H1 (cell line): Measurements from ENCODE around the gene LTBR. TPM values are rescaled to one million over a fixed set of nuclear protein-coding genes. Genes with fewer than 3 reads are reported as not detected.

Experiments used
- CTCF ChIA-PET: fragments of 300-600 bp; sonication (Branson Sonifier 250); formaldehyde crosslinking; loops from one replicate; lab custom pipeline; 2021; ENCODE audit not compliant: partially characterized antibody; lab: Charles Lee
- POLR2A ChIA-PET: fragments of 300-600 bp; sonication (Branson Sonifier 250); formaldehyde crosslinking; loops from one replicate; lab custom pipeline; 2021; ENCODE audit warnings: inconsistent platforms; ENCODE audit not compliant: partially characterized antibody; lab: Charles Lee
- DNase-seq, 2 experiments: peaks; one replicate each; pipeline versions ENCODE4 v3.0.0 to v3.0.0-alpha.2; 2010 to 2022; ENCODE audit warnings: low spot score in 2 of 2, low read depth in 1 of 2, mixed read lengths in 1 of 2
- FAIRE-seq: peaks from 2 replicates; lab custom pipeline; 2011; peaks lifted over from hg19 to GRCh38; lab: Jason Lieb, UNC
- H2AFZ ChIP-seq: 2 replicates; pipeline ENCODE4 v1.8.1; 2012; ENCODE audit warnings: low read length, inconsistent platforms
- H2AK5ac ChIP-seq: 2 replicates; pipeline ENCODE4 v1.6.1; 2013; ENCODE audit warnings: low read depth, low read length
- H2BK120ac ChIP-seq: replicated peaks from 2 replicates; pipeline ENCODE3; 2013; ENCODE audit warnings: low read depth, low read length, inconsistent platforms
- H2BK12ac ChIP-seq: 2 replicates; pipeline ENCODE4 v1.6.1; 2013; ENCODE audit warnings: low read depth, low read length
- H2BK15ac ChIP-seq: 2 replicates; pipeline ENCODE4 v1.6.1; 2013; ENCODE audit warnings: low read length
- H2BK20ac ChIP-seq: 2 replicates; pipeline ENCODE4 v1.6.1; 2013; ENCODE audit warnings: low read length
- H2BK5ac ChIP-seq: 2 replicates; pipeline ENCODE4 v1.6.1; 2013; ENCODE audit warnings: low read depth, low read length
- H3K14ac ChIP-seq: 2 replicates; pipeline ENCODE4 v1.6.1; 2013; ENCODE audit warnings: inconsistent platforms; ENCODE audit not compliant: insufficient read length
- H3K18ac ChIP-seq: 2 replicates; pipeline ENCODE4 v1.6.1; 2013; ENCODE audit warnings: low read length; ENCODE audit errors: extremely low read depth
- H3K23ac ChIP-seq: 2 replicates; pipeline ENCODE4 v1.6.1; 2013; ENCODE audit warnings: inconsistent platforms; ENCODE audit not compliant: insufficient read length
- H3K23me2 ChIP-seq: 2 replicates; pipeline ENCODE4 v1.6.1; 2013; ENCODE audit warnings: low read depth, low read length
- H3K27ac ChIP-seq: 2 replicates; pipeline ENCODE4 v1.6.1; 2011; ENCODE audit warnings: low read depth, low read length, inconsistent platforms
- H3K27me3 ChIP-seq, 4 experiments: replicated peaks in 1 of 4; 1 replicate in 1 of 4; 2 replicates in 3 of 4; pipeline versions ENCODE4 v1.6.1 to v1.8.1; 2011 to 2013; ENCODE audit warnings: low read length in 3 of 4, mild to moderate bottlenecking in 3 of 4, inconsistent platforms in 2 of 4, mixed read lengths in 2 of 4, moderate library complexity in 1 of 4; ENCODE audit not compliant: control insufficient read depth in 3 of 4, insufficient read depth in 3 of 4; ENCODE audit errors: extremely low read depth in 1 of 4
- H3K36me3 ChIP-seq, 4 experiments: 2 replicates each; pipeline versions ENCODE4 v1.6.1 to v1.8.1; 2011 to 2013; ENCODE audit warnings: mild to moderate bottlenecking in 4 of 4, low read length in 3 of 4, moderate library complexity in 2 of 4, control low read depth in 1 of 4, inconsistent platforms in 1 of 4; ENCODE audit not compliant: insufficient read depth in 4 of 4, control insufficient read depth in 2 of 4
- H3K4ac ChIP-seq: replicated peaks from 2 replicates; pipeline ENCODE3; 2013; ENCODE audit warnings: low read length, low read depth, mixed read lengths, inconsistent platforms; ENCODE audit not compliant: insufficient read length
- H3K4me1 ChIP-seq, 4 experiments: replicated peaks in 1 of 4; 1 replicate in 1 of 4; 2 replicates in 3 of 4; pipeline versions ENCODE4 v1.6.1 to v1.8.1; 2011 to 2013; ENCODE audit warnings: low read length in 3 of 4, inconsistent platforms in 2 of 4, mixed read lengths in 1 of 4; ENCODE audit not compliant: insufficient read depth in 4 of 4, control insufficient read depth in 3 of 4
- H3K4me2 ChIP-seq, 2 experiments: 2 replicates each; pipeline versions ENCODE4 v1.6.1 to v1.8.1; 2011 to 2013; ENCODE audit warnings: low read depth in 2 of 2, low read length in 2 of 2, control low read depth in 1 of 2, inconsistent platforms in 1 of 2, mild to moderate bottlenecking in 1 of 2; ENCODE audit not compliant: insufficient read depth in 1 of 2
- H3K4me3 ChIP-seq, 4 experiments: fragments of 200-600, 300-600 bp in 1 of 4; sonication (generic), shearing (Covaris generic), sonication (Bioruptor Twin) in 1 of 4; 2 replicates each; pipeline versions ENCODE4 v1.5.1 to v1.8.1; 2011 to 2016; ENCODE audit warnings: low read length in 4 of 4, low read depth in 3 of 4, control low read depth in 2 of 4, inconsistent platforms in 2 of 4, mild to moderate bottlenecking in 2 of 4, mixed read lengths in 1 of 4, moderate library complexity in 1 of 4; ENCODE audit not compliant: insufficient read depth in 2 of 4; ENCODE audit errors: extremely low read depth in 1 of 4
- H3K56ac ChIP-seq: replicated peaks from 2 replicates; pipeline ENCODE3; 2013; ENCODE audit warnings: low read depth, mild to moderate bottlenecking, mixed read lengths, low read length, inconsistent platforms; ENCODE audit not compliant: insufficient read length
- H3K79me1 ChIP-seq: 2 replicates; pipeline ENCODE4 v1.6.1; 2013; ENCODE audit warnings: low read depth, low read length, control low read depth
- H3K79me2 ChIP-seq, 2 experiments: 2 replicates each; pipeline versions ENCODE4 v1.6.1 to v1.8.1; 2012 to 2013; ENCODE audit warnings: low read length in 2 of 2, mild to moderate bottlenecking in 2 of 2, inconsistent platforms in 1 of 2; ENCODE audit not compliant: insufficient read depth in 2 of 2, control insufficient read depth in 1 of 2
- H3K9ac ChIP-seq, 4 experiments: replicated peaks in 1 of 4; 1 replicate in 1 of 4; 2 replicates in 3 of 4; pipeline versions ENCODE4 v1.6.1 to v1.8.1; 2011 to 2013; ENCODE audit warnings: low read depth in 3 of 4, low read length in 3 of 4, control low read depth in 2 of 4, mild to moderate bottlenecking in 2 of 4, moderate library complexity in 2 of 4, inconsistent platforms in 1 of 4; ENCODE audit errors: extremely low read depth in 1 of 4
- H3K9me3 ChIP-seq, 2 experiments: 2 replicates each; pipeline versions ENCODE4 v1.6.1 to v1.8.1; 2012 to 2013; ENCODE audit warnings: mild to moderate bottlenecking in 2 of 2, moderate library complexity in 2 of 2, control low read depth in 1 of 2, inconsistent platforms in 1 of 2, low read depth in 1 of 2, low read length in 1 of 2, mixed read lengths in 1 of 2; ENCODE audit not compliant: insufficient read depth in 2 of 2
- H4K20me1 ChIP-seq, 2 experiments: replicated peaks in 1 of 2; 2 replicates each; pipeline versions ENCODE3 to v1.8.1; 2011 to 2013; ENCODE audit warnings: inconsistent platforms in 2 of 2, low read length in 2 of 2, mild to moderate bottlenecking in 1 of 2; ENCODE audit not compliant: insufficient read depth in 2 of 2, control insufficient read depth in 1 of 2
- H4K5ac ChIP-seq: 2 replicates; pipeline ENCODE4 v1.6.1; 2013; ENCODE audit warnings: low read length, low read depth, mixed read lengths, inconsistent platforms; ENCODE audit not compliant: insufficient read length
- H4K8ac ChIP-seq: 2 replicates; pipeline ENCODE4 v1.8.0; 2013; ENCODE audit warnings: mild to moderate bottlenecking, moderate library complexity, low read length, inconsistent platforms; ENCODE audit not compliant: insufficient read depth; ENCODE audit errors: extremely low read depth
- H4K91ac ChIP-seq: replicated peaks from 2 replicates; pipeline ENCODE3; 2013; ENCODE audit warnings: low read length, mixed read lengths, inconsistent platforms; ENCODE audit not compliant: insufficient read length
- BACH1 ChIP-seq: IDR thresholded peaks from 2 replicates; pipeline ENCODE4 v1.6.1; 2012; ENCODE audit warnings: low read length, improper control_type of control experiment
- CBX5 ChIP-seq: fragments of 300-800, 300-1000 bp; sonication (generic); IDR thresholded peaks from 2 replicates; pipeline ENCODE4 v1.7.1; 2016; ENCODE audit warnings: antibody characterized with exemption, low read length, low read depth
- CBX8 ChIP-seq: fragments of 300-800, 300-1000 bp; sonication (generic); IDR thresholded peaks from 2 replicates; pipeline ENCODE4 v1.7.1; 2016; ENCODE audit warnings: low read depth, low read length, borderline replicate concordance
- CHD1 ChIP-seq: IDR thresholded peaks from 2 replicates; pipeline ENCODE4 v1.6.1; 2012; ENCODE audit warnings: low read depth, low read length, improper control_type of control experiment
- CHD2 ChIP-seq: IDR thresholded peaks from 2 replicates; pipeline ENCODE4 v1.6.1; 2012; ENCODE audit warnings: low read length, improper control_type of control experiment
- JUND ChIP-seq: IDR thresholded peaks from 2 replicates; pipeline ENCODE4 v1.6.1; 2011; ENCODE audit warnings: mild to moderate bottlenecking, improper control_type of control experiment, low read length
- KDM4A ChIP-seq: IDR thresholded peaks from one replicate; pipeline ENCODE4 v1.7.1; 2012; ENCODE audit warnings: low read depth, mild to moderate bottlenecking, moderate library complexity, low read length, inconsistent platforms; ENCODE audit not compliant: severe bottlenecking
- NRF1 ChIP-seq: IDR thresholded peaks from 2 replicates; pipeline ENCODE4 v1.6.1; 2011; ENCODE audit warnings: mild to moderate bottlenecking, low read depth, low read length, improper control_type of control experiment
- PHF8 ChIP-seq: fragments of 200-600 bp; sonication (generic); conservative IDR thresholded peaks from 2 replicates; pipeline ENCODE4 v1.7.1; 2012; ENCODE audit warnings: low read depth, mild to moderate bottlenecking, inconsistent platforms, low read length, moderate library complexity
- RBBP5 ChIP-seq: IDR thresholded peaks from 2 replicates; pipeline ENCODE4 v1.7.1; 2012; ENCODE audit warnings: low read depth, mild to moderate bottlenecking, inconsistent platforms, low read length, moderate library complexity, borderline replicate concordance
- RNF2 ChIP-seq: fragments of 200-900, 300-1000 bp; sonication (generic); IDR thresholded peaks from 2 replicates; pipeline ENCODE4 v1.7.1; 2016; ENCODE audit warnings: borderline replicate concordance, low read depth, mild to moderate bottlenecking, antibody characterized with exemption, low read length; ENCODE audit not compliant: poor library complexity, severe bottlenecking; ENCODE audit errors: missing control alignments
- WGBS, 2 experiments: shearing (Covaris generic) in 1 of 2; methylation state at CpG; one replicate each; pipeline versions ENCODE4 v1.1.6 to v1.1.7; 2013 to 2015; ENCODE audit warnings: low lambda C conversion rate in 2 of 2, mixed read lengths in 2 of 2, inconsistent platforms in 1 of 2, low coverage in 1 of 2, missing lambda C conversion rate in 1 of 2; ENCODE audit not compliant: insufficient replicate concordance in 2 of 2, insufficient coverage in 1 of 2, insufficient read length in 1 of 2; ENCODE audit errors: extremely low coverage in 1 of 2, missing lambda C conversion rate in 1 of 2; 5-methylcytosine and 5-hydroxymethylcytosine counted together
- polyA plus RNA-seq, 7 experiments: library from polyadenylated mRNA; depleted of rRNA in 3 of 7; stranded (reverse) in 5 of 7; unstranded in 2 of 7; fragments of >200 nt in 5 of 7; fragments of 200-250 nt in 2 of 7; gene quantifications; 1 replicate in 5 of 7; 2 replicates in 1 of 7; 4 replicates in 1 of 7; pipeline versions ENCODE4 v1.2.1 to v1.2.3, GENCODE V29; 2011 to 2013; ENCODE audit warnings: missing spikeins in 2 of 7, mixed read lengths in 2 of 7
- total RNA-seq: library from RNA; stranded (reverse); fragmentation: NEBNext Ultra II Directional; extraction: Animal tissue kit (Norgen Biotek cat#: 25700); gene quantifications from 2 replicates; pipeline ENCODE4 v1.2.1, GENCODE V29; 2021
- TF ChIP-seq, protein P1 (sequence below): IDR thresholded peaks from 2 replicates; pipeline ENCODE4 v1.6.1; 2012; ENCODE audit warnings: low read length, inconsistent platforms

LTBR gene
- total and polyA plus RNA-seq, 2 of the 8 experiments (the other 6 are each of a cell fraction or from before 2014, with no cell fraction given) = 5.1 to 6.3 TPM

DNA sequence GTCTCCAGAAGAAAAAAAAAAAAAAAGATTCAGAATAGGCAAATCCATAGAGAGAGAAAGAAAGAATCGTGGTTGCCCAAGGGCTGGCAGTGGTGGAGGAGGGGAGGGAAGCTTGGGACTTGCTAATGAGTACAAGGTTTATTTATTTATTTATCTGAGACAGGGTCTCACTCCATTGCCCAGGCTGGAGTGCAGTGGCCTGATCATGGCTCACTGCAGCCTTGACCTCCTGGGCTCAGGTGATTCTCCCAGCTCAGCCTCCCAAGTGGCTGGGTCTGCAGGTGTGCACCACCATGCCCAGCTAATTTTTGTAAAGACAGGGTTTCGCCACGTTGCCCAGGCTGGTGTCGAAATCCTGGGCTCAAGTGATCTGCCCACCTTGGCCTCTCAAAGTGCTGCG is 32.3 kb upstream of the LTBR start:
- H3K27ac ChIP-seq = no peak overlapping the region
- no peak overlapping the region for H3K14ac ChIP-seq
- POLR2A ChIA-PET = interaction anchor here (0.9 to 10.6 kb wide), 9 partner anchors 8 to 185 kb away, joined by 3 to 141 read pairs (median 3); partner anchors contain the start of gene TNFRSF1A
- no peaks in the 10 kb centered on the region for H3K79me1 ChIP-seq
- no peak overlapping the region for H2AFZ ChIP-seq
- H3K23me2 ChIP-seq = no peaks in the 10 kb centered on the region
- no peak overlapping the region for H3K4me3 ChIP-seq
- no peak overlapping the region for H2AK5ac ChIP-seq
- no peak overlapping the region for H4K8ac ChIP-seq
- peaks cover 0 to 2% of the 10 kb centered on the region in 2 experiments for H4K20me1 ChIP-seq
- H3K18ac ChIP-seq = no peak overlapping the region
- no peak overlapping the region for H2BK120ac ChIP-seq
- H2BK20ac ChIP-seq = no peak overlapping the region
- H2BK5ac ChIP-seq = no peak overlapping the region
- no peak overlapping the region for H3K4me2 ChIP-seq
- no peak for DNase-seq
- H3K4ac ChIP-seq = no peak overlapping the region
- no peak overlapping the region for H4K5ac ChIP-seq
- H3K79me2 ChIP-seq = no peaks in the 10 kb centered on the region
- 95% methylated on average over 5 of the region's 5 CpGs; no CpG with 5 or more reads in 1 of the 2 experiments for WGBS, 2 experiments
- H3K23ac ChIP-seq = no peak overlapping the region
- no peak for FAIRE-seq
- no peaks in the 10 kb centered on the region for H3K27me3 ChIP-seq
- no peak overlapping the region for H2BK15ac ChIP-seq
- H4K91ac ChIP-seq = no peak overlapping the region
- H3K4me1 ChIP-seq = peaks cover 0 to 9% (median 0%) of the 10 kb centered on the region in 4 experiments; a peak in 4 of 7 replicates
- H3K36me3 ChIP-seq = peaks cover 8 to 59% (median 25%) of the 10 kb centered on the region in 4 experiments; a peak in 7 of 8 replicates
- H3K56ac ChIP-seq = no peak overlapping the region
- CTCF ChIA-PET = interaction anchor here (0.7 to 2.7 kb wide), 8 partner anchors 8 to 114 kb away, joined by 3 to 11 read pairs (median 4); no protein-coding TSS in a partner anchor
- H3K9me3 ChIP-seq = no peaks in the 10 kb centered on the region
- no peak overlapping the region for H3K9ac ChIP-seq
- no peak overlapping the region for H2BK12ac ChIP-seq
- TF ChIP-seq KDM4A = no peak
- no peak for TF ChIP-seq CBX5
- TF ChIP-seq JUND = no peak
- TF ChIP-seq RNF2 = no peak
- no peak for TF ChIP-seq CHD1
- TF ChIP-seq NRF1 = no peak
- no peak for TF ChIP-seq CBX8
- no peak for TF ChIP-seq CHD2
- TF ChIP-seq PHF8 = no peak
- TF ChIP-seq BACH1 = no peak
- TF ChIP-seq RBBP5 = no peak
- TF ChIP-seq, protein P1, sequence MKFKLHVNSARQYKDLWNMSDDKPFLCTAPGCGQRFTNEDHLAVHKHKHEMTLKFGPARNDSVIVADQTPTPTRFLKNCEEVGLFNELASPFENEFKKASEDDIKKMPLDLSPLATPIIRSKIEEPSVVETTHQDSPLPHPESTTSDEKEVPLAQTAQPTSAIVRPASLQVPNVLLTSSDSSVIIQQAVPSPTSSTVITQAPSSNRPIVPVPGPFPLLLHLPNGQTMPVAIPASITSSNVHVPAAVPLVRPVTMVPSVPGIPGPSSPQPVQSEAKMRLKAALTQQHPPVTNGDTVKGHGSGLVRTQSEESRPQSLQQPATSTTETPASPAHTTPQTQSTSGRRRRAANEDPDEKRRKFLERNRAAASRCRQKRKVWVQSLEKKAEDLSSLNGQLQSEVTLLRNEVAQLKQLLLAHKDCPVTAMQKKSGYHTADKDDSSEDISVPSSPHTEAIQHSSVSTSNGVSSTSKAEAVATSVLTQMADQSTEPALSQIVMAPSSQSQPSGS = no peak
